HEK293 (cell line): Measurements from ENCODE around the gene CXCL14.

Source experiments
- BCL11B ChIP-seq: fragments of 450-650 bp; formaldehyde crosslinking; IDR thresholded peaks from 2 replicates; pipeline ENCODE4 v1.5.1; 2016; ENCODE audit warnings: low read depth, missing biosample characterization, missing genetic modification characterization
- FEZF1 ChIP-seq: fragments of 450-650 bp; formaldehyde crosslinking; IDR thresholded peaks from 2 replicates; pipeline ENCODE4 v1.5.1; 2016; ENCODE audit warnings: missing biosample characterization, missing genetic modification characterization
- KLF16 ChIP-seq: fragments of 450-650 bp; formaldehyde crosslinking; IDR thresholded peaks from 2 replicates; pipeline ENCODE4 v1.5.1; 2017; ENCODE audit warnings: missing biosample characterization, missing genetic modification characterization
- MEIS1 ChIP-seq: sonication (generic); formaldehyde crosslinking; IDR thresholded peaks from 2 replicates; pipeline ENCODE4 v1.8.1; 2022; ENCODE audit warnings: missing genetic modification reagents, mild to moderate bottlenecking, borderline replicate concordance
- OVOL3 ChIP-seq: fragments of 450-650 bp; formaldehyde crosslinking; IDR thresholded peaks from 2 replicates; pipeline ENCODE4 v1.5.1; 2016; ENCODE audit warnings: missing biosample characterization, missing genetic modification characterization
- ZBTB6 ChIP-seq: fragments of 450-650 bp; formaldehyde crosslinking; IDR thresholded peaks from 2 replicates; pipeline ENCODE4 v1.5.1; 2017; ENCODE audit warnings: missing biosample characterization, missing genetic modification characterization
- ZFHX2 ChIP-seq: fragments of 450-650 bp; formaldehyde crosslinking; conservative IDR thresholded peaks from 2 replicates; pipeline ENCODE4 v1.5.1; 2016; ENCODE audit warnings: missing biosample characterization, missing genetic modification characterization
- ZNF223 ChIP-seq: fragments of 450-650 bp; formaldehyde crosslinking; IDR thresholded peaks from 2 replicates; pipeline ENCODE4 v1.5.1; 2016; ENCODE audit warnings: missing biosample characterization, missing genetic modification characterization
- ZNF239 ChIP-seq: fragments of 450-650 bp; formaldehyde crosslinking; IDR thresholded peaks from 2 replicates; pipeline ENCODE4 v1.5.1; 2016; ENCODE audit warnings: missing biosample characterization, missing genetic modification characterization
- ZNF292 ChIP-seq: fragments of 450-650 bp; formaldehyde crosslinking; IDR thresholded peaks from 2 replicates; pipeline ENCODE4 v1.5.1; 2016; ENCODE audit warnings: low read depth, missing biosample characterization, missing genetic modification characterization, borderline replicate concordance
- ZNF404 ChIP-seq: fragments of 450-650 bp; formaldehyde crosslinking; IDR thresholded peaks from 2 replicates; pipeline ENCODE4 v1.5.1; 2017; ENCODE audit warnings: missing biosample characterization, missing genetic modification characterization
- ZNF433 ChIP-seq: fragments of 450-650 bp; formaldehyde crosslinking; IDR thresholded peaks from 2 replicates; pipeline ENCODE4 v1.5.1; 2016; ENCODE audit warnings: missing biosample characterization, missing genetic modification characterization, low read depth
- ZNF48 ChIP-seq: fragments of 450-650 bp; formaldehyde crosslinking; IDR thresholded peaks from 2 replicates; pipeline ENCODE4 v1.5.1; 2016; ENCODE audit warnings: missing biosample characterization, missing genetic modification characterization
- ZNF488 ChIP-seq: fragments of 450-650 bp; formaldehyde crosslinking; IDR thresholded peaks from 2 replicates; pipeline ENCODE4 v1.5.1; 2016; ENCODE audit warnings: missing biosample characterization, missing genetic modification characterization
- ZNF529 ChIP-seq: fragments of 450-650 bp; formaldehyde crosslinking; IDR thresholded peaks from 2 replicates; pipeline ENCODE4 v1.5.1; 2017; ENCODE audit warnings: missing genetic modification characterization, missing biosample characterization; ENCODE audit not compliant: insufficient replicate concordance
- ZNF558 ChIP-seq: fragments of 450-650 bp; formaldehyde crosslinking; IDR thresholded peaks from 2 replicates; pipeline ENCODE4 v1.5.1; 2016; ENCODE audit warnings: missing biosample characterization, missing genetic modification characterization
- ZNF560 ChIP-seq: fragments of 450-650 bp; formaldehyde crosslinking; IDR thresholded peaks from 2 replicates; pipeline ENCODE4 v1.5.1; 2017; ENCODE audit warnings: missing biosample characterization, missing genetic modification characterization, borderline replicate concordance
- ZNF596 ChIP-seq: fragments of 450-650 bp; IDR thresholded peaks from 2 replicates; pipeline ENCODE4 v1.5.0; 2018; ENCODE audit warnings: missing biosample characterization, mild to moderate bottlenecking, missing genetic modification characterization, moderate library complexity
- ZNF670 ChIP-seq: fragments of 450-650 bp; formaldehyde crosslinking; IDR thresholded peaks from 2 replicates; pipeline ENCODE4 v1.5.1; 2016; ENCODE audit warnings: missing biosample characterization, missing genetic modification characterization, low read depth
- ZNF701 ChIP-seq: fragments of 450-650 bp; formaldehyde crosslinking; IDR thresholded peaks from 2 replicates; pipeline ENCODE4 v1.5.1; 2016; ENCODE audit warnings: missing biosample characterization, missing genetic modification characterization
- ZNF776 ChIP-seq: fragments of 450-650 bp; formaldehyde crosslinking; IDR thresholded peaks from 2 replicates; pipeline ENCODE4 v1.5.0; 2017; ENCODE audit warnings: missing biosample characterization, missing genetic modification characterization, borderline replicate concordance
- ZNF791 ChIP-seq: fragments of 450-650 bp; formaldehyde crosslinking; IDR thresholded peaks from 2 replicates; pipeline ENCODE4 v1.5.1; 2016; ENCODE audit warnings: missing biosample characterization, missing genetic modification characterization
- TF ChIP-seq, protein P1 (sequence below): fragments of 450-650 bp; formaldehyde crosslinking; IDR thresholded peaks from 2 replicates; pipeline ENCODE4 v1.5.1; 2016; ENCODE audit warnings: missing biosample characterization, missing genetic modification characterization
- TF ChIP-seq, protein P2 (sequence below): fragments of 450-650 bp; formaldehyde crosslinking; IDR thresholded peaks from 2 replicates; pipeline ENCODE4 v1.5.1; 2016; ENCODE audit warnings: missing biosample characterization, missing genetic modification characterization
- TF ChIP-seq, protein P3 (sequence below): fragments of 450-650 bp; formaldehyde crosslinking; IDR thresholded peaks from 2 replicates; pipeline ENCODE4 v1.5.1; 2017; ENCODE audit warnings: missing biosample characterization, missing genetic modification characterization
- TF ChIP-seq, protein P4 (sequence below): fragments of 450-650 bp; formaldehyde crosslinking; IDR thresholded peaks from 2 replicates; pipeline ENCODE4 v1.5.1; 2016; ENCODE audit warnings: missing biosample characterization, missing genetic modification characterization
- TF ChIP-seq, protein P5 (sequence below): fragments of 450-650 bp; formaldehyde crosslinking; IDR thresholded peaks from 2 replicates; pipeline ENCODE4 v1.5.1; 2016; ENCODE audit warnings: missing biosample characterization, missing genetic modification characterization

Gene CXCL14

GRCh38 chr5:135535820-135536801 lies 42.7 kb downstream of the CXCL14 start, which contains the start of gene NEUROG1 (continued):
- TF ChIP-seq ZNF670 (tag by site-specific recombination) (no peak), ZNF48 (tag by site-specific recombination) (no peak), MEIS1 (CRISPR knock-in tag) (no peak), BCL11B (tag by site-specific recombination) (no peak), ZNF596 (tag by site-specific recombination) (no peak), OVOL3 (tag by site-specific recombination) (no peak), ZNF488 (0 out of 2 replicates have a peak, but pooled peaks have one; percentile 30), ZNF701 (tag by site-specific recombination) (no peak), ZNF558 (tag by site-specific recombination) (no peak; the same call in 1 of the 2 replicates), ZNF433 (no peak), ZNF560 (tag by site-specific recombination) (no peak), KLF16 (tag by site-specific recombination) (0 out of 2 replicates have a peak, but pooled peaks have one; percentile 30), ZNF239 (no peak), ZNF223 (tag by site-specific recombination) (no peak), ZNF404 (no peak), ZNF529 (tag by site-specific recombination) (no peak), ZFHX2 (tag by site-specific recombination) (peak; percentile 83), ZNF776 (no peak), ZNF292 (tag by site-specific recombination) (no peak), ZNF791 (tag by site-specific recombination) (no peak), ZBTB6 (tag by site-specific recombination) (no peak), FEZF1 (tag by site-specific recombination) (peak; percentile 26; the same call in 1 of the 2 replicates)
- TF ChIP-seq, protein P1, sequence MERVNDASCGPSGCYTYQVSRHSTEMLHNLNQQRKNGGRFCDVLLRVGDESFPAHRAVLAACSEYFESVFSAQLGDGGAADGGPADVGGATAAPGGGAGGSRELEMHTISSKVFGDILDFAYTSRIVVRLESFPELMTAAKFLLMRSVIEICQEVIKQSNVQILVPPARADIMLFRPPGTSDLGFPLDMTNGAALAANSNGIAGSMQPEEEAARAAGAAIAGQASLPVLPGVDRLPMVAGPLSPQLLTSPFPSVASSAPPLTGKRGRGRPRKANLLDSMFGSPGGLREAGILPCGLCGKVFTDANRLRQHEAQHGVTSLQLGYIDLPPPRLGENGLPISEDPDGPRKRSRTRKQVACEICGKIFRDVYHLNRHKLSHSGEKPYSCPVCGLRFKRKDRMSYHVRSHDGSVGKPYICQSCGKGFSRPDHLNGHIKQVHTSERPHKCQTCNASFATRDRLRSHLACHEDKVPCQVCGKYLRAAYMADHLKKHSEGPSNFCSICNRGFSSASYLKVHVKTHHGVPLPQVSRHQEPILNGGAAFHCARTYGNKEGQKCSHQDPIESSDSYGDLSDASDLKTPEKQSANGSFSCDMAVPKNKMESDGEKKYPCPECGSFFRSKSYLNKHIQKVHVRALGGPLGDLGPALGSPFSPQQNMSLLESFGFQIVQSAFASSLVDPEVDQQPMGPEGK (tag by site-specific recombination) = peak; percentile 82
- TF ChIP-seq, protein P2, sequence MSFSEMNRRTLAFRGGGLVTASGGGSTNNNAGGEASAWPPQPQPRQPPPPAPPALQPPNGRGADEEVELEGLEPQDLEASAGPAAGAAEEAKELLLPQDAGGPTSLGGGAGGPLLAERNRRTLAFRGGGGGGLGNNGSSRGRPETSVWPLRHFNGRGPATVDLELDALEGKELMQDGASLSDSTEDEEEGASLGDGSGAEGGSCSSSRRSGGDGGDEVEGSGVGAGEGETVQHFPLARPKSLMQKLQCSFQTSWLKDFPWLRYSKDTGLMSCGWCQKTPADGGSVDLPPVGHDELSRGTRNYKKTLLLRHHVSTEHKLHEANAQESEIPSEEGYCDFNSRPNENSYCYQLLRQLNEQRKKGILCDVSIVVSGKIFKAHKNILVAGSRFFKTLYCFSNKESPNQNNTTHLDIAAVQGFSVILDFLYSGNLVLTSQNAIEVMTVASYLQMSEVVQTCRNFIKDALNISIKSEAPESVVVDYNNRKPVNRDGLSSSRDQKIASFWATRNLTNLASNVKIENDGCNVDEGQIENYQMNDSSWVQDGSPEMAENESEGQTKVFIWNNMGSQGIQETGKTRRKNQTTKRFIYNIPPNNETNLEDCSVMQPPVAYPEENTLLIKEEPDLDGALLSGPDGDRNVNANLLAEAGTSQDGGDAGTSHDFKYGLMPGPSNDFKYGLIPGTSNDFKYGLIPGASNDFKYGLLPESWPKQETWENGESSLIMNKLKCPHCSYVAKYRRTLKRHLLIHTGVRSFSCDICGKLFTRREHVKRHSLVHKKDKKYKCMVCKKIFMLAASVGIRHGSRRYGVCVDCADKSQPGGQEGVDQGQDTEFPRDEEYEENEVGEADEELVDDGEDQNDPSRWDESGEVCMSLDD (tag by site-specific recombination) = no peak
- TF ChIP-seq, protein P3, sequence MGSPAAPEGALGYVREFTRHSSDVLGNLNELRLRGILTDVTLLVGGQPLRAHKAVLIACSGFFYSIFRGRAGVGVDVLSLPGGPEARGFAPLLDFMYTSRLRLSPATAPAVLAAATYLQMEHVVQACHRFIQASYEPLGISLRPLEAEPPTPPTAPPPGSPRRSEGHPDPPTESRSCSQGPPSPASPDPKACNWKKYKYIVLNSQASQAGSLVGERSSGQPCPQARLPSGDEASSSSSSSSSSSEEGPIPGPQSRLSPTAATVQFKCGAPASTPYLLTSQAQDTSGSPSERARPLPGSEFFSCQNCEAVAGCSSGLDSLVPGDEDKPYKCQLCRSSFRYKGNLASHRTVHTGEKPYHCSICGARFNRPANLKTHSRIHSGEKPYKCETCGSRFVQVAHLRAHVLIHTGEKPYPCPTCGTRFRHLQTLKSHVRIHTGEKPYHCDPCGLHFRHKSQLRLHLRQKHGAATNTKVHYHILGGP (tag by site-specific recombination) = no peak
- TF ChIP-seq, protein P4, sequence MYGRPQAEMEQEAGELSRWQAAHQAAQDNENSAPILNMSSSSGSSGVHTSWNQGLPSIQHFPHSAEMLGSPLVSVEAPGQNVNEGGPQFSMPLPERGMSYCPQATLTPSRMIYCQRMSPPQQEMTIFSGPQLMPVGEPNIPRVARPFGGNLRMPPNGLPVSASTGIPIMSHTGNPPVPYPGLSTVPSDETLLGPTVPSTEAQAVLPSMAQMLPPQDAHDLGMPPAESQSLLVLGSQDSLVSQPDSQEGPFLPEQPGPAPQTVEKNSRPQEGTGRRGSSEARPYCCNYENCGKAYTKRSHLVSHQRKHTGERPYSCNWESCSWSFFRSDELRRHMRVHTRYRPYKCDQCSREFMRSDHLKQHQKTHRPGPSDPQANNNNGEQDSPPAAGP = peak; percentile 91
- TF ChIP-seq, protein P5, sequence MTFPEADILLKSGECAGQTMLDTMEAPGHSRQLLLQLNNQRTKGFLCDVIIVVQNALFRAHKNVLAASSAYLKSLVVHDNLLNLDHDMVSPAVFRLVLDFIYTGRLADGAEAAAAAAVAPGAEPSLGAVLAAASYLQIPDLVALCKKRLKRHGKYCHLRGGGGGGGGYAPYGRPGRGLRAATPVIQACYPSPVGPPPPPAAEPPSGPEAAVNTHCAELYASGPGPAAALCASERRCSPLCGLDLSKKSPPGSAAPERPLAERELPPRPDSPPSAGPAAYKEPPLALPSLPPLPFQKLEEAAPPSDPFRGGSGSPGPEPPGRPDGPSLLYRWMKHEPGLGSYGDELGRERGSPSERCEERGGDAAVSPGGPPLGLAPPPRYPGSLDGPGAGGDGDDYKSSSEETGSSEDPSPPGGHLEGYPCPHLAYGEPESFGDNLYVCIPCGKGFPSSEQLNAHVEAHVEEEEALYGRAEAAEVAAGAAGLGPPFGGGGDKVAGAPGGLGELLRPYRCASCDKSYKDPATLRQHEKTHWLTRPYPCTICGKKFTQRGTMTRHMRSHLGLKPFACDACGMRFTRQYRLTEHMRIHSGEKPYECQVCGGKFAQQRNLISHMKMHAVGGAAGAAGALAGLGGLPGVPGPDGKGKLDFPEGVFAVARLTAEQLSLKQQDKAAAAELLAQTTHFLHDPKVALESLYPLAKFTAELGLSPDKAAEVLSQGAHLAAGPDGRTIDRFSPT (tag by site-specific recombination) = peak; percentile 52; the same call in 1 of the 2 replicates
